Motor neuron (in vitro differentiated cells): ENCODE data around the gene MUC5AC. TPM values are rescaled to one million over a fixed set of nuclear protein-coding genes. Genes with fewer than 3 reads are reported as not detected.

ENCODE experiments used
- ATAC-seq, 8 experiments: fragments of 200-7000 bp; cut with Tn5 transposase; replicated peaks in 6 of 8; 2 replicates each; pipeline ENCODE4 v1.8.0; 2021; ENCODE audit warnings: mild to moderate bottlenecking in 8 of 8, moderate library complexity in 8 of 8
- H3K27ac ChIP-seq, 2 donors: fragments of 250-450 bp; sonication (Bioruptor Pico); 2 replicates each; pipeline ENCODE4 v1.9.0; 2021; ENCODE audit warnings: antibody characterized with exemption in 2 of 2, mild to moderate bottlenecking in 2 of 2, moderate library complexity in 1 of 2
- H3K4me1 ChIP-seq, 2 donors: fragments of 250-450 bp; sonication (Bioruptor Pico); replicated peaks in 1 of 2; 2 replicates each; pipeline ENCODE4 v1.6.1; 2021; ENCODE audit warnings: antibody characterized with exemption in 2 of 2, mild to moderate bottlenecking in 2 of 2, moderate library complexity in 1 of 2
- H3K4me3 ChIP-seq, 5 donors: fragments of 250-450 bp; sonication (Bioruptor Pico); 2 replicates each; pipeline ENCODE4 v1.9.0; 2021; ENCODE audit warnings: antibody characterized with exemption in 5 of 5, mild to moderate bottlenecking in 5 of 5, moderate library complexity in 4 of 5
- WGBS, 10 experiments: fragments of 450-650 bp; shearing (Covaris generic); methylation state at CpG; one replicate each; pipeline ENCODE4 v1.0.0; 2022; 5-methylcytosine and 5-hydroxymethylcytosine counted together
- in situ Hi-C, 9 experiments: fragments of 400-800 bp; cut with MboI; loops; one replicate each; pipeline ENCODE4 v1.15.0; 2021; ENCODE audit warnings: low sequenced_read_pairs in 9 of 9, low pct_unique_long_range_greater_than_20kb in 2 of 9; ENCODE audit not compliant: unreplicated experiment in 9 of 9
- total RNA-seq, 8 experiments: library from RNA; unstranded; fragments of 300-600 nt; gene quantifications; 2 replicates each; pipeline versions ENCODE4 v1.2.3 to v1.2.4, GENCODE V29; 2022

MUC5AC gene
- total RNA-seq, 8 experiments from 2014 or later, result under 0.01 to 0.57 (median 0.20) TPM

GRCh38 chr11:1218788-1219445 lies 61.2 kb downstream of the MUC5AC start:
- H3K4me3 ChIP-seq, result no peak overlapping the region
- no peak for ATAC-seq
- in situ Hi-C loops, result loop anchor here in 4 of 9 experiments (25.0 kb wide), 1 partner anchor 293 kb away; no protein-coding TSS in a partner anchor
- no peak overlapping the region for H3K27ac ChIP-seq
- peaks cover 0 to 3% of the 10 kb centered on the region in 2 donors for H3K4me1 ChIP-seq
- WGBS, 10 experiments, result 54% methylated on average over 9 of the region's 16 CpGs; no CpG with 5 or more reads in 9 of the 10 experiments

GRCh38 chr11:1219446-1219833 lies 61.7 kb downstream of the MUC5AC start:
- ATAC-seq, result peak in 2 of 8 experiments; percentile 14 to 17
- in situ Hi-C loops, result loop anchor here in 4 of 9 experiments (25.0 kb wide), 1 partner anchor 293 kb away; no protein-coding TSS in a partner anchor
- WGBS, 10 experiments, result 0 to 80% (median 57%) methylated on average over 1 of the region's 10 CpGs; no CpG with 5 or more reads in 6 of the 10 experiments
- Histone ChIP-seq H3K27ac (no peak overlapping the region), H3K4me1 (peaks cover 0 to 5% of the 10 kb centered on the region in 2 donors), H3K4me3 (no peak overlapping the region)

GRCh38 chr11:1219834-1220815 lies 62.4 kb downstream of the MUC5AC start:
- in situ Hi-C loops, result loop anchor here in 4 of 9 experiments (25.0 kb wide), 1 partner anchor 292 kb away; no protein-coding TSS in a partner anchor
- H3K4me1 ChIP-seq, result peaks cover 0 to 5% of the 10 kb centered on the region in 2 donors
- ATAC-seq, result peak; percentile 32 to 84 (median 59)
- H3K4me3 ChIP-seq, result no peak overlapping the region
- WGBS, 10 experiments, result 15 to 87% (median 40%) methylated on average over 2 to 6 of the region's 48 CpGs; no CpG with 5 or more reads in 5 of the 10 experiments
- no peak overlapping the region for H3K27ac ChIP-seq

- in situ Hi-C loops, result loop anchor here in 4 of 9 experiments (25.0 kb wide), 1 partner anchor 291 kb away; no protein-coding TSS in a partner anchor
- Histone ChIP-seq H3K27ac (no peak overlapping the region), H3K4me3 (no peak overlapping the region), H3K4me1 (peaks cover 0 to 5% of the 10 kb centered on the region in 2 donors)
- WGBS, 10 experiments, result 14 to 87% (median 53%) methylated on average over 1 to 10 of the region's 28 CpGs; no CpG with 5 or more reads in 6 of the 10 experiments
- no peak for ATAC-seq
Observed at GRCh38 chr11:1220941-1221721, 63.4 kb downstream of the MUC5AC start.

- 13 to 100% (median 94%) methylated on average over 2 to 8 of the region's 23 CpGs; no CpG with 5 or more reads in 6 of the 10 experiments for WGBS, 10 experiments
- Histone ChIP-seq H3K27ac (no peak overlapping the region), H3K4me3 (no peak overlapping the region), H3K4me1 (peaks cover 0 to 6% of the 10 kb centered on the region in 2 donors)
- in situ Hi-C loops, result loop anchor here in 4 of 9 experiments (25.0 kb wide), 1 partner anchor 290 kb away; no protein-coding TSS in a partner anchor
- no peak for ATAC-seq
Observed at GRCh38 chr11:1221848-1222311, 64.1 kb downstream of the MUC5AC start.

GRCh38 chr11:1222491-1223345 lies 65.0 kb downstream of the MUC5AC start, which contains the start of gene MUC5B:
Gene MUC5B (plus strand): TSS chr11:1223066. CDS start chr11:1223124, 58 bp downstream.
- Histone ChIP-seq H3K4me1 (peaks cover 0 to 8% of the 10 kb centered on the region in 2 donors), H3K27ac (no peak within 1 kb of the TSS), H3K4me3 (no peak within 1 kb of the TSS)
- ATAC-seq, result peak in 3 of 8 experiments; percentile 12 to 62 (median 13)
- in situ Hi-C loops, result loop anchor here in 4 of 9 experiments (25.0 kb wide), 1 partner anchor 290 kb away; no protein-coding TSS in a partner anchor
- 44 to 86% methylated on average over 6 of the region's 36 CpGs; no CpG with 5 or more reads in 8 of the 10 experiments for WGBS, 10 experiments

GRCh38 chr11:1223346-1224110 lies 65.8 kb downstream of the MUC5AC start:
- Histone ChIP-seq H3K27ac (no peak overlapping the region), H3K4me1 (peaks cover 0 to 8% of the 10 kb centered on the region in 2 donors), H3K4me3 (no peak overlapping the region)
- peak in 1 of 8 experiments; percentile 6 for ATAC-seq
- in situ Hi-C loops, result loop anchor here in 4 of 9 experiments (25.0 kb wide), 1 partner anchor 289 kb away; no protein-coding TSS in a partner anchor
- WGBS, 10 experiments, result 100% methylated on average over 1 of the region's 22 CpGs; no CpG with 5 or more reads in 9 of the 10 experiments

- in situ Hi-C loops, result loop anchor here in 4 of 9 experiments (25.0 kb wide), 1 partner anchor 288 kb away; no protein-coding TSS in a partner anchor
- Histone ChIP-seq H3K4me1 (peaks cover 0 to 8% of the 10 kb centered on the region in 2 donors), H3K27ac (no peak overlapping the region), H3K4me3 (no peak overlapping the region)
- peak in 6 of 8 experiments; percentile 7 to 41 (median 12) for ATAC-seq
- 83% methylated on average over 1 to 3 of the region's 7 CpGs; no CpG with 5 or more reads in 8 of the 10 experiments for WGBS, 10 experiments
Observed at GRCh38 chr11:1224111-1224490, 66.3 kb downstream of the MUC5AC start.

- Histone ChIP-seq H3K27ac (no peak overlapping the region), H3K4me3 (no peak overlapping the region), H3K4me1 (peaks cover 0 to 8% of the 10 kb centered on the region in 2 donors)
- ATAC-seq, result peak in 7 of 8 experiments; percentile 56 to 79 (median 62)
- 73 to 96% (median 90%) methylated on average over 2 to 5 of the region's 27 CpGs; no CpG with 5 or more reads in 7 of the 10 experiments for WGBS, 10 experiments
- in situ Hi-C loops, result loop anchor here in 4 of 9 experiments (25.0 kb wide), 1 partner anchor 288 kb away; no protein-coding TSS in a partner anchor
Observed at GRCh38 chr11:1224491-1225385, 67.0 kb downstream of the MUC5AC start.
